ENCODE data around the gene KRT6C.
"Not testable (repeated sequence)": the region's sequence is repeated elsewhere in the genome, so short reads cannot be mapped to it uniquely, and the experiment has no call there.

Gene KRT6C

GRCh38 chr12:52454411-52455201, 19.0 kb downstream of the KRT6C start:
- DNase-seq (ENCODE audit: low spot score), result peak; percentile 79

GRCh38 chr12:52452101-52452500, 21.5 kb downstream of the KRT6C start, which contains the start of gene KRT6B:
Gene KRT6B, minus strand, starts transcription at chr12:52452146. Its CDS starts 68 bp downstream, at chr12:52452078.
- peak; percentile 36 for DNase-seq (ENCODE audit: low spot score)

- DNase-seq (ENCODE audit: low spot score), result no peak
Observed at GRCh38 chr12:52448228-52448627, 25.4 kb downstream of the KRT6C start.

- DNase-seq (ENCODE audit: low spot score), result not testable (repeated sequence)
Observed at GRCh38 chr12:52447196-52447595, 26.4 kb downstream of the KRT6C start.

GRCh38 chr12:52446367-52447045, 27.1 kb downstream of the KRT6C start:
- DNase-seq (ENCODE audit: low spot score), result no peak

- no peak for DNase-seq (ENCODE audit: low spot score)
Observed at GRCh38 chr12:52445876-52446275, 27.7 kb downstream of the KRT6C start.

GRCh38 chr12:52444647-52445595, 28.7 kb downstream of the KRT6C start:
- no peak for DNase-seq (ENCODE audit: low spot score)

GRCh38 chr12:52443966-52444365, 29.6 kb downstream of the KRT6C start:
- no peak for DNase-seq (ENCODE audit: low spot score)

GRCh38 chr12:52442600-52443061, 31.0 kb downstream of the KRT6C start:
- no peak for DNase-seq (ENCODE audit: low spot score)

GRCh38 chr12:52441320-52441911, 32.2 kb downstream of the KRT6C start:
- no peak for DNase-seq (ENCODE audit: low spot score)

GRCh38 chr12:52440821-52441319, 32.7 kb downstream of the KRT6C start:
- no peak for DNase-seq (ENCODE audit: low spot score)

- DNase-seq (ENCODE audit: low spot score), result no peak
Observed at GRCh38 chr12:52439845-52440244, 33.8 kb downstream of the KRT6C start.

GRCh38 chr12:52439420-52439819, 34.2 kb downstream of the KRT6C start:
- DNase-seq (ENCODE audit: low spot score), result no peak

GRCh38 chr12:52438305-52439301, 35.0 kb downstream of the KRT6C start:
- DNase-seq (ENCODE audit: low spot score), result no peak

- DNase-seq (ENCODE audit: low spot score), result no peak
Observed at GRCh38 chr12:52437508-52437907, 36.1 kb downstream of the KRT6C start.

GRCh38 chr12:52436828-52437474, 36.7 kb downstream of the KRT6C start:
- DNase-seq (ENCODE audit: low spot score), result no peak

GRCh38 chr12:52436000-52436827, 37.4 kb downstream of the KRT6C start:
- DNase-seq (ENCODE audit: low spot score), result no peak

- DNase-seq (ENCODE audit: low spot score), result no peak
Observed at GRCh38 chr12:52435659-52435999, 38.0 kb downstream of the KRT6C start.
